ENCODE data around the gene OR14A16. TPM values are rescaled to one million over a fixed set of nuclear protein-coding genes. Genes with fewer than 3 reads are reported as not detected.

The OR14A16 gene
- total RNA-seq, 1 donor from 2014 or later: not detected

GRCh38 chr1:247857985-247858619 is 34.2 kb upstream of the OR14A16 start:
- no peak for TF ChIP-seq CTCF (IDR thresholded peaks at IDR 0.05; ENCODE audit: partially characterized antibody, unreplicated experiment)
- peaks cover 10% of the 10 kb centered on the region for H3K9me3 Mint-ChIP-seq (ENCODE audit: unreplicated experiment)
- no peak for DNase-seq
- H3K27ac Mint-ChIP-seq (ENCODE audit: unreplicated experiment): peak overlapping the region; percentile 78
- H3K4me1 Mint-ChIP-seq (ENCODE audit: low read depth, unreplicated experiment): peaks cover 3% of the 10 kb centered on the region
- no peaks in the 10 kb centered on the region for H3K36me3 Mint-ChIP-seq (ENCODE audit: unreplicated experiment)
- peak overlapping the region; percentile 91 for H3K4me3 Mint-ChIP-seq (ENCODE audit: unreplicated experiment)
- H3K27me3 Mint-ChIP-seq (ENCODE audit: unreplicated experiment): peaks cover 7% of the 10 kb centered on the region

GRCh38 chr1:247857069-247857984 is 33.4 kb upstream of the OR14A16 start, which contains the start of gene TRIM58:
Gene TRIM58, plus strand, starts transcription at chr1:247857187. Its CDS starts 60 bp downstream, at chr1:247857247.
- peak; percentile 88 for DNase-seq
- peak within 1 kb of the TSS; percentile 91 for H3K27ac Mint-ChIP-seq (ENCODE audit: unreplicated experiment)
- peak within 1 kb of the TSS; percentile 93 for H3K4me3 Mint-ChIP-seq (ENCODE audit: unreplicated experiment)
- peaks cover 3% of the 10 kb centered on the region for H3K4me1 Mint-ChIP-seq (ENCODE audit: low read depth, unreplicated experiment)
- peaks cover 7% of the 10 kb centered on the region for H3K27me3 Mint-ChIP-seq (ENCODE audit: unreplicated experiment)
- TF ChIP-seq CTCF (IDR thresholded peaks at IDR 0.05; ENCODE audit: partially characterized antibody, unreplicated experiment): peak; percentile 77
- H3K9me3 Mint-ChIP-seq (ENCODE audit: unreplicated experiment): peaks cover 10% of the 10 kb centered on the region
- H3K36me3 Mint-ChIP-seq (ENCODE audit: unreplicated experiment): no peaks in the 10 kb centered on the region

GRCh38 chr1:247855911-247856310 is 32.0 kb upstream of the OR14A16 start:
- H3K27me3 Mint-ChIP-seq (ENCODE audit: unreplicated experiment): peaks cover 7% of the 10 kb centered on the region
- peaks cover 10% of the 10 kb centered on the region for H3K9me3 Mint-ChIP-seq (ENCODE audit: unreplicated experiment)
- no peaks in the 10 kb centered on the region for H3K36me3 Mint-ChIP-seq (ENCODE audit: unreplicated experiment)
- no peak for TF ChIP-seq CTCF (IDR thresholded peaks at IDR 0.05; ENCODE audit: partially characterized antibody, unreplicated experiment)
- DNase-seq: no peak
- H3K4me3 Mint-ChIP-seq (ENCODE audit: unreplicated experiment): peak overlapping the region; percentile 93
- H3K4me1 Mint-ChIP-seq (ENCODE audit: low read depth, unreplicated experiment): peaks cover 3% of the 10 kb centered on the region
- peak overlapping the region; percentile 28 for H3K27ac Mint-ChIP-seq (ENCODE audit: unreplicated experiment)

- H3K36me3 Mint-ChIP-seq (ENCODE audit: unreplicated experiment): no peaks in the 10 kb centered on the region
- H3K4me3 Mint-ChIP-seq (ENCODE audit: unreplicated experiment): no peak overlapping the region
- peaks cover 3% of the 10 kb centered on the region for H3K4me1 Mint-ChIP-seq (ENCODE audit: low read depth, unreplicated experiment)
- peaks cover 10% of the 10 kb centered on the region for H3K9me3 Mint-ChIP-seq (ENCODE audit: unreplicated experiment)
- no peak overlapping the region for H3K27ac Mint-ChIP-seq (ENCODE audit: unreplicated experiment)
- H3K27me3 Mint-ChIP-seq (ENCODE audit: unreplicated experiment): peaks cover 7% of the 10 kb centered on the region
- peak; percentile 23 for DNase-seq
- no peak for TF ChIP-seq CTCF (IDR thresholded peaks at IDR 0.05; ENCODE audit: partially characterized antibody, unreplicated experiment)
Measured at GRCh38 chr1:247854899-247855545, 31.1 kb upstream of the OR14A16 start.
